Measurements from ENCODE around the gene PHF3.

The PHF3 gene

DNA sequence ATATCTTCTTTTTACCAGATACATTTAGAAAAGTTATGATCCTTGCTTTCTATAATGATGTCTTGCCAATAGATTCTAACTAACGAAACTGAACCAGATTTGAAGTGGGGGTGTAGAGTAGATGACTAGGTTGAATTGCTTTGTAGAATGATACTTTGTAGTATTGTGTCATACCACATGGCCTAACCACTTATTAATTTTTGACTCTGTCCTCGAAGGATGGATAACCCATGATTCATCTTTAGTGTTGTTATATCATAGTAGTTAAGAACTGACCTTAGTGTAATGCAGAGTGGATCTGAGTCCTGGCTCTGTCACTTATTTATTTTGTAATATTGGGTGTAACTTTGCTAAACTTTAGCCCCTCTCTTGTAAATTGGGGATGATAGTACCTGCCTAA lies 4.5 kb downstream of the PHF3 start:
- peak overlapping the region; percentile 2 for H3K4me3 Mint-ChIP-seq
- peaks cover 51% of the 10 kb centered on the region for H3K4me1 Mint-ChIP-seq
- no peak for DNase-seq
- H3K36me3 Mint-ChIP-seq (ENCODE audit: low read depth) = peaks cover 18% of the 10 kb centered on the region
- peaks cover 3% of the 10 kb centered on the region for H3K27me3 Mint-ChIP-seq (ENCODE audit: low read depth, poor library complexity)
- TF ChIP-seq, protein P1, sequence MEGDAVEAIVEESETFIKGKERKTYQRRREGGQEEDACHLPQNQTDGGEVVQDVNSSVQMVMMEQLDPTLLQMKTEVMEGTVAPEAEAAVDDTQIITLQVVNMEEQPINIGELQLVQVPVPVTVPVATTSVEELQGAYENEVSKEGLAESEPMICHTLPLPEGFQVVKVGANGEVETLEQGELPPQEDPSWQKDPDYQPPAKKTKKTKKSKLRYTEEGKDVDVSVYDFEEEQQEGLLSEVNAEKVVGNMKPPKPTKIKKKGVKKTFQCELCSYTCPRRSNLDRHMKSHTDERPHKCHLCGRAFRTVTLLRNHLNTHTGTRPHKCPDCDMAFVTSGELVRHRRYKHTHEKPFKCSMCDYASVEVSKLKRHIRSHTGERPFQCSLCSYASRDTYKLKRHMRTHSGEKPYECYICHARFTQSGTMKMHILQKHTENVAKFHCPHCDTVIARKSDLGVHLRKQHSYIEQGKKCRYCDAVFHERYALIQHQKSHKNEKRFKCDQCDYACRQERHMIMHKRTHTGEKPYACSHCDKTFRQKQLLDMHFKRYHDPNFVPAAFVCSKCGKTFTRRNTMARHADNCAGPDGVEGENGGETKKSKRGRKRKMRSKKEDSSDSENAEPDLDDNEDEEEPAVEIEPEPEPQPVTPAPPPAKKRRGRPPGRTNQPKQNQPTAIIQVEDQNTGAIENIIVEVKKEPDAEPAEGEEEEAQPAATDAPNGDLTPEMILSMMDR (IDR thresholded peaks at IDR 0.05) = no peak
- peak overlapping the region; percentile 34 for H3K27ac Mint-ChIP-seq
- no peaks in the 10 kb centered on the region for H3K9me3 Mint-ChIP-seq

DNA sequence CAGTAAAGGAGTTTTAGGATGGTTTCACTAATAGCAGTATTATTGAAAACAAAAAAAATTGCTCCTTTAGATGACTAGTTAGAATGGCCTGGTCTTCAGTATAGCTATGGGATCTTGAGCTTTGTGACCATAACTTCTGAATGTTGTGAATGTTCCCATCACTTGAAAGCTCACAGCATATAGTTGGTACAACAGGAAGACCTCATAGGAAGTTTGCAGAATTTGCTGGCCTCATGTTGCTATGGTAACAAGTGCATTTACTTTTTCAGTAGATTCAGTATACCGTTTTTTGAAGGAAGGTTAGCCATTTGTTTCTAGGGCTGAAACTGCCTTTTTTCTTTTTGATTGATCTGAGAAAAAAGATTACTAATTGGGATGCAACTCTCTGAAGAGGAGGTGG lies 8.3 kb downstream of the PHF3 start:
- TF ChIP-seq, protein P1 (IDR thresholded peaks at IDR 0.05) = no peak
- no peak for DNase-seq
- Mint-ChIP-seq H3K36me3 (ENCODE audit: low read depth) (peaks cover 18% of the 10 kb centered on the region), H3K4me1 (peaks cover 26% of the 10 kb centered on the region), H3K9me3 (no peaks in the 10 kb centered on the region), H3K4me3 (no peak overlapping the region), H3K27ac (no peak overlapping the region), H3K27me3 (ENCODE audit: low read depth, poor library complexity) (no peaks in the 10 kb centered on the region)

DNA sequence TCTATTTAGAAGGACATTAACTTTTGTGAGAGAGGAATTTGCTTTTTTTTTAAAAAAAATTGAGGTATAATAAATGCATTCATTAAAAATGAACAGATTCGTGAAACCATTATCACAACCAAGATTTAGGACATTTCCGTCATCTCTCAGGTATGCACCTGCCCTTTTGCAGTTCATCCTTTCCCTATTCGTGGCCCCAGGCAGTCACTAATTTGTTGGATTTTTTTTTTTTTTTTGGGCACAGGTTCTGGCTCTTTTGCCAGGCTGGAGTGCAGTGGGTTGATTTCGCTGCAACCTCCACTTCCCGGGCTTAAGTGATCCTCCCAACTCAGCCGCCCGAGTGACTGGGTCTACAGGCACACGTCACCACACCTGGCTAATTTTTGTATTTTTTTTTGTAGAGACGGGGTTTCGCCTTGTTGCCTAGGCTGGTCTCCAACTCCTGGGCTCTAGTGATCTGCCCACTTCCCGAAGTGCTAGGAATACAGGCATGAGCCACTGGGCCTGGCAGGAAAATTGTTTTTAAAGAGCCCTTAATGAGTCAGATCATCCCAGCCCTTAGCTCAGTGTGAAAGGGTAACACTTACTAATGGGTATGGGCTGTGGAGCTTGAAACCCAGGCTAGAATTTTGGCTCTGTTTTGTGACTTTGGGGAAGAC lies 9.2 kb downstream of the PHF3 start:
- Mint-ChIP-seq H3K27me3 (ENCODE audit: low read depth, poor library complexity) (no peaks in the 10 kb centered on the region), H3K27ac (peak overlapping the region; percentile 54), H3K4me1 (peaks cover 17% of the 10 kb centered on the region), H3K4me3 (no peak overlapping the region), H3K9me3 (no peaks in the 10 kb centered on the region), H3K36me3 (ENCODE audit: low read depth) (peaks cover 18% of the 10 kb centered on the region)
- no peak for DNase-seq
- TF ChIP-seq, protein P1 (IDR thresholded peaks at IDR 0.05) = no peak

DNA sequence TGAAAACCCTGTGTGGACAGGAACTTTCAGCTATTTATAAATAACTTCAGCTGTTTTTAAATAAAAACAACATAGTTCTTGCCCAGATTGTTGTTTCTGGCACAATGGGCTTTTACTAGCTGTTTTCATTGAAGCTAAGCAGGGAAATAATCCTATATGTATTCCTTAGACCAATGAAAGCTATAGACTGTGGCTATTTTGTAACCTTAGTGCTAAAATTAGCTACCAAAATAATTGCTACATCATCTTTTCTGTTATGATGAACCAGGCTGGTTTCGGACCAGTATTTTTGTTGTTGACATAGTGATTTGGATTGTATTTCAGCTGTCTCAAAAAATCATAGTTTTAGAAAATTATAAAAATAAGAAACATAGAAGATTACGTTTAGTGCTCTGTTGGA lies 13.7 kb downstream of the PHF3 start:
- Mint-ChIP-seq H3K27me3 (ENCODE audit: low read depth, poor library complexity) (peaks cover 2% of the 10 kb centered on the region), H3K4me3 (no peak overlapping the region), H3K27ac (no peak overlapping the region), H3K36me3 (ENCODE audit: low read depth) (peaks cover 42% of the 10 kb centered on the region), H3K4me1 (no peaks in the 10 kb centered on the region), H3K9me3 (peaks cover 32% of the 10 kb centered on the region)
- no peak for DNase-seq
- TF ChIP-seq, protein P1 (IDR thresholded peaks at IDR 0.05) = no peak

DNA sequence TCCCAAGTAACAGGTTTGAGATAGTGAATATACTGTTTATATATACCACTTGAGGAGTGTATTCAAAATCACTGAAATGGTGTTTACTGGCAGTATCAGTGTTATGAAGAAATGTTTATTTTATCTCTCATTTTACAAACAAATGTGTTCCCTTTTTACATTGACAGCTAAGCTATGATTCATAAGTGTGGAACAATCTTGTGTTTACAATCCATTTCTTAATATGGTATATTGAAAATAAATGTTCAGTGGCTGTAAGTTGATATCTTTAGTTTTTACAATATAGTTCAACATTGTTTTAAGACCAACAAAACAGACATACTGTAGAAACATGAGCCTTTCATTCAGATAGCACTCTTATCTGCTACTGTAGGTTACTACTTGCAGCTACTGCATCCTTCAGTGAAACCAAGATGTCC lies 14.3 kb downstream of the PHF3 start:
- Mint-ChIP-seq H3K9me3 (peaks cover 32% of the 10 kb centered on the region), H3K4me3 (no peak overlapping the region), H3K27me3 (ENCODE audit: low read depth, poor library complexity) (peaks cover 2% of the 10 kb centered on the region), H3K36me3 (ENCODE audit: low read depth) (peaks cover 42% of the 10 kb centered on the region), H3K27ac (no peak overlapping the region), H3K4me1 (no peaks in the 10 kb centered on the region)
- TF ChIP-seq, protein P1 (IDR thresholded peaks at IDR 0.05) = no peak
- DNase-seq = no peak

DNA sequence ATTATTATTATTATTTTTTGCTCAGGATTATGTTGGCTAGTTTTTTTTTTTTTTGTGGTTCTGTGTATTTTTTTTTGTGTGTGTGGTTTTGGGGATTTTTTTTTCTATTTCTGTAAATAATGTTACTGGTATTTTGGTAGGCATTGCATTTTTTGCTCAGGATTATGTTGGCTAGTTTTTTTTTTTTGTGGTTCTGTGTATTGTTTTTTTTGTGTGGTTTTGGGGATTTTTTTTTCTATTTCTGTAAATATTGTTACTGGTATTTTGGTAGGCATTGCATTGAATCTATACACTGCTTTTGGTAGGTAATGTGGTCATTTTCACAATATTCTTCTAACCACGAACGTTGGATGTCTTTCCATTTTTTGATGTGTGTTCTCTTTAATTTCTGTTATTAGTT lies 17.4 kb downstream of the PHF3 start:
- DNase-seq = no peak
- H3K27ac Mint-ChIP-seq = no peak overlapping the region
- peaks cover 2% of the 10 kb centered on the region for H3K27me3 Mint-ChIP-seq (ENCODE audit: low read depth, poor library complexity)
- TF ChIP-seq, protein P1 (IDR thresholded peaks at IDR 0.05) = no peak
- peaks cover 32% of the 10 kb centered on the region for H3K9me3 Mint-ChIP-seq
- H3K4me1 Mint-ChIP-seq = no peaks in the 10 kb centered on the region
- peaks cover 53% of the 10 kb centered on the region for H3K36me3 Mint-ChIP-seq (ENCODE audit: low read depth)
- H3K4me3 Mint-ChIP-seq = no peak overlapping the region
